ENCODE results near the gene CPEB3.
"Not testable (repeated sequence)": the region's sequence is repeated elsewhere in the genome, so short reads cannot be mapped to it uniquely, and the experiment has no call there.

The CPEB3 gene

DNA sequence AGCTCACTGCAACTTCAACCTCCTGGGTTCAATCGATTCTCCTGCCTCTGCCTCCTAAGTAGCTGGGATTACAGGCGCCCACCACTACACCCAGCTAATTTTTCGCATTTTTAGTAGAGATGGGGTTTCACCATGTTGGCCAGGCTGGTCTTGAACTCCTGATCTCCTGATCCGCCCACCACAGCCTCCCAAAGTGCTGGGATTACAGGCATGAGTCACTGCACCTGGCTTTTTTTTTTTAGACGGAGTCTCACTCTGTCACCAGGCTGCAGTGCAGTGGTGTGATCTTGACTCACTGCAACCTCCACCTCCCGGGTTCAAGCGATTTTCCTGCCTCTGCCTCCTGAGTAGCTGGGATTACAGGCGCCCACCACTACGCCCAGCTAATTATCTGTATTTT, 75.7 kb downstream of the CPEB3 start:
- not testable (repeated sequence) for DNase-seq (ENCODE audit: low read depth in 2 of 3, low spot score in 2 of 3)

GRCh38 chr10:92213049-92213448, 77.8 kb downstream of the CPEB3 start:
- no peak for DNase-seq (ENCODE audit: low read depth in 2 of 3, low spot score in 2 of 3)

GRCh38 chr10:92208736-92209135, 82.1 kb downstream of the CPEB3 start:
- DNase-seq (ENCODE audit: low read depth in 2 of 3, low spot score in 2 of 3) = no peak

DNA sequence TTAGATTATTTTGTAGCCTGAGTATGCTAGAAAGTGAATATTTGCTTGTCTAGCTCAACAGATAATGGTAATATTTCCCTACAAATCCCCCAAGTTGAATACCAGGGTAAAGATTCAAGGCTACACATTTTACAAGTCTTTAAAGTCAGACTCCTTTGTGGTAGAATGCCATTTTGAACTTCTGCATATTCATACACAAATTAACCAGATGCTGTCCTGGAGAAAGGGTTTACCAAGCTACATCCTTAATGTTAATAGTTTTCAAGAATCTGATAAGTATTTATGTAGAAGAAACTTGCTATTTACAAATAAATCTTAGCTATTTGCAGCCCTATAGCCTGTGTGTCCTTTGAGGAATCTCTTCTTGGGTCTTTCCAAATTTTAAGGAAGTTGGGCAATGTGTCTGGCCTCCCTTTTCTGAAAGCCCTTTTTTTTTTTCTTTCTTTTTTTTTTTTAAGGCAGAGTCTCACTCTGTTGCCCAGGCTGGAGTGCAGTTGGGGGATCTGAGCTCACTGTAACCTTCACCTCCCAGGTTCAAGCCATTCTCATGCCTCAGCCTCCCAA, 82.6 kb downstream of the CPEB3 start:
- DNase-seq (ENCODE audit: low read depth in 2 of 3, low spot score in 2 of 3) = no peak

DNA sequence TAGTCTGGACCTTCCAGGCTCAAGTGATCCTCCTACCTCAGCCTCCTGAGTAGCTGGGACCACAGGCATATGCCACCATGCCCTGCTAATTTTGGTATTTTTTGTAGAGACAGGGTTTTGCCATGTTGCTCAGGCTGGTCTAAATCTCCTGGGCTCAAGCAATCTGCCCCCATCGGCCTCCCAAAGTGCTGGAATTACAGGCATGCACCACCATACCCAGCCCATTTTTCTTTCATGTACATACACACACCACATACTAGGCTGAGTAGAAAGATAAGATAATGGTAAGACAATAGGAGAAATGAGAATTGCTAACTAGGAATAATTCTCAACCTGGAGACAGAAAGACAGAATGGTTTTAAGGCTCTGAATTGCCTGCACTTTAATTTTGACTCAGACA, 83.8 kb downstream of the CPEB3 start:
- no peak for DNase-seq (ENCODE audit: low read depth in 2 of 3, low spot score in 2 of 3)

DNA sequence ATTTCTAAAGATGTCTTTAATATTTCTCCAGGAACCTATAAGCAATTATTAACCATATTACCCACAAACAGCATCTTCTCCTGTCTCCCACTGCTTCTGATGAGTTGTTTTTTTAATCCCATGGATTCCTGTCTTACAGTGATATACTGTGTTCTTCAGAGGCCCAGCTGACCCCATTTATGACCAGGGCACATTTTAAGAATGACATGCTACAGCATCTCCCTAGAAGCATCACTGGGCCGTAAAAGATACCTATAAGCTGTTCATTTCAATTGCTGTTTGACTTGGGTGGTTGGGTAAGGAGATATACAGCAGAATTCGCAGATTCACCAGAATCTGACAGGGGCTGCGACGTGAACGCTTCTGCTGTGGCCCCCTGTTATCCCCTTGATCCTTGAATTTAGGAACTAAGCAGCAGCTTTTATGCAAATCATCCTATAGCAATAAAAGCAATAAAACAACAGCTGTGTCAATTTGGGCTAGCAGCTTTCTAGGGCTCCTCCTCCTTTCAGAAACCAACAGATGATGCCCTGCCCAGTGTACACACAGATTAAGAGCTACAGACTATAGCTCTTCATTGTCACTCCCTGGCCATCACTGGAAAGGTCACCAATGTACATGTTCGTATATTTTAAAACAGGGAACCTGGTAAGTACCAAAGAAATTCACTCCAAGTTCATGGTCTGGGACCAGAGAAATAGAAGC, 86.8 kb downstream of the CPEB3 start:
- no peak for DNase-seq (ENCODE audit: low read depth in 2 of 3, low spot score in 2 of 3)

- DNase-seq (ENCODE audit: low read depth in 2 of 3, low spot score in 2 of 3) = no peak
These were observed 88.3 kb downstream of the CPEB3 start for GRCh38 chr10:92202536-92202935.

GRCh38 chr10:92200564-92200963, 90.3 kb downstream of the CPEB3 start:
- no peak for DNase-seq (ENCODE audit: low read depth in 2 of 3, low spot score in 2 of 3)

DNA sequence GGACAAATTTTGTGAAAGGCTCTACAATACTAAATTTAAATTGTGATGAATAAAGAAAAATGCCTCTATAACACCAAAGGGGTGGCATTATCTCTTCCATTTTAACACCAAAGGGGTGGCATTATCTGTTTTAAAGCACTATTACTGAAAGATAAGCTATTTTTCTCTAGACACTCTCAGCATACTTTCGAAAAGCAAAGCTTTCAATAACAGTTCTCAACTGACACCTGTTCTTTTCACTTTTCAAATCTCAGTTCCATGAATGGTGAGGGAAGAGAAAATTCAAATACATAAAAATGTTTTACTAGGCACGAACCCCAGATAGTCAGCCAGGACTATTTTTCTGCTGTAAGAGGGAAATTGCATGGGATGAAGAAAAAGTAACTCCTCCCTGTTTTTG, 103.8 kb downstream of the CPEB3 start:
- DNase-seq (ENCODE audit: low read depth in 2 of 3, low spot score in 2 of 3) = no peak

DNA sequence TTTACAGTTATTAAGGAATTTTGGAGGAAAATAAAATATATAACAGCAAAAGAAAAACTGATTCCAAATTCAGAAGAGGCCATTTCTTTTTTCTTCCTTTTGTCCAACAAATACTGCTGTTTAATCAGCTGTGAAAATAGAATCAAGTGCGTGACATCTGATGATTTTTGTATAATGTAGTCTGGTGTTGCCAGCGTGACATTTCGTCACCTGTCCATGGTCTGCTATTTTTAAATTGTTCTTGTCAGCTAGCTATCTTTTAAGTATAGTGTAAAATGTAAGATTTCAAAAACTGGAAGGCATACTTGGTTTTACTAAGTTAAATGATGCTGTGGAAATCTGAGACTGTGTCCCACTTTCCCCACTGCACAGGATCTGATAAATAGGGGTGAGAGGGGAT, 105.9 kb downstream of the CPEB3 start:
- no peak for DNase-seq (ENCODE audit: low read depth in 2 of 3, low spot score in 2 of 3)

DNA sequence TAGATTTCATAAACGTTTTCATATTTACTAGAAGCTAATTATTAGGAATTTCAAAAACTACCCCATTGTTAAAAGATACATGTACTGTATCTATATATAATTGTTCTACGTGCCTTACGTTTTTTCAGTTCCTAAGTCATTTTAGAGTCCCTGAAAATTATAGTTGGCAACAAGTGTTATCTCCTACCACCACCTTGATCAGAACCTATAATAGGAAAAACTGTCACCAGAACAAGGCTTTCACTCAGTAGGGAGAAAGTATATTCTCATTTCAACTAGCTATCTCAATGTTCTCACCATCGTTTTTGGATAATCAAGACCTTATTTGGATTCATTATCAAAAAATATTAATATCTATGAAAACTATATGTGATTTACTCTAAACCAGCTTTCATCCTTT, 107.7 kb downstream of the CPEB3 start:
- no peak for DNase-seq (ENCODE audit: low read depth in 2 of 3, low spot score in 2 of 3)

DNA sequence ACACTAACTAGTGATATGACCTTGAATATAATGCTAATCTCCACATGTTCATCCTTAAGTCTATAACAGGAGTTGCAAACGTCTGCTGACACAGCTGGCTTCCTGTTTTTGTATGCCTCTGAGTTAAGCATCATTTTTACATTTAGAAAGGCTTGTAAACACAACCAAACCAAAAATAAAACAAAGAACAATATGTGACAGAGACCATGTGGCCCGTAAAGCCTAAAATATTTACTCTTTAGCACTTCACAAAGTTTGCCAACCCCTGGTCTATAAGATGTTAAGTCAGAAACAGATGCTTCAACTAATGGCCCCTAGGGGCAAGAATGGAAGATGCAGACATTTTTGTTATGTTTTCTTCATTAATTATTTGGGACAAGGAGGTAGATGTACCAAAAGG, 109.3 kb downstream of the CPEB3 start:
- DNase-seq (ENCODE audit: low read depth in 2 of 3, low spot score in 2 of 3) = no peak

DNA sequence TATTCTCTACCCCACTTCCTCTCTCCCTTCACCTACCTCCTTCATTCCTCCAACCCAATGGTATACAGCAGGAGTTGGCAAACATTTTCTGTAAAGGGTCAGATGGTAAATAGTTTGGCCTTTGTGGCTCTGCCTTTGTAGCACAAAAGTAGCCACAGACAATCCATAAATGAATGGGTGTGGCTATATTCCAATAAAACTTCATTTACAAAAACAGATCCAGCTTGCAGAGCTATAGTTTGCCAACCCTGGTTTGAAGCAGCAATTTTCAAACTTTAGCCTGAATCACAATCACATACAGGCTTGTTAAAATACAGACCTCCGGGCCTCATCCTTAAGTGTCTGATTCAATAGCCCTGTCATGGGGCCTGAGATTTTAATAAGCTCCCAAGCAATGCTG, 110.5 kb downstream of the CPEB3 start:
- no peak for DNase-seq (ENCODE audit: low read depth in 2 of 3, low spot score in 2 of 3)

GRCh38 chr10:92177546-92177945, 113.3 kb downstream of the CPEB3 start:
- DNase-seq (ENCODE audit: low read depth in 2 of 3, low spot score in 2 of 3) = no peak

GRCh38 chr10:92175164-92175563, 115.7 kb downstream of the CPEB3 start:
- no peak for DNase-seq (ENCODE audit: low read depth in 2 of 3, low spot score in 2 of 3)

DNA sequence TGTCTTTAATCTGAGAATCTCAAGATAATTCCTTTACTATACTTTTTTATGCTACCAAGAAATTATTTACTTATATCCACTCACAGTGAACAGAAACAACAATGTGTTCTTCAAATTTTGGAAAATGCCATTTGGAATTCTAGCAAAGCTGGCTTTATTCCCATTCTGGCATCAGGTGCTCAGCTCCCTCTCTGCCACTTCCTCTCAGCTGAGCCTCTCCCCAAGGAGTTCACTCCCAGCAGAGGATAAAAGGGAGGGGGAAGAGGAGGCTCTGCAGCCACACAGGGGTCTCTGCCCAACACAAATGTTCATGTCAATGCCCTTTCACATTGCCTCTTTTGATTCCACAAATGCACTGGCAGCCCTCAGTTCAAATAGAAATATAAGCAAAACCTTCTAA, 116.9 kb downstream of the CPEB3 start:
- DNase-seq (ENCODE audit: low read depth in 2 of 3, low spot score in 2 of 3) = no peak

- no peak for DNase-seq (ENCODE audit: low read depth in 2 of 3, low spot score in 2 of 3)
These were observed 126.7 kb downstream of the CPEB3 start for GRCh38 chr10:92164036-92164696.

DNA sequence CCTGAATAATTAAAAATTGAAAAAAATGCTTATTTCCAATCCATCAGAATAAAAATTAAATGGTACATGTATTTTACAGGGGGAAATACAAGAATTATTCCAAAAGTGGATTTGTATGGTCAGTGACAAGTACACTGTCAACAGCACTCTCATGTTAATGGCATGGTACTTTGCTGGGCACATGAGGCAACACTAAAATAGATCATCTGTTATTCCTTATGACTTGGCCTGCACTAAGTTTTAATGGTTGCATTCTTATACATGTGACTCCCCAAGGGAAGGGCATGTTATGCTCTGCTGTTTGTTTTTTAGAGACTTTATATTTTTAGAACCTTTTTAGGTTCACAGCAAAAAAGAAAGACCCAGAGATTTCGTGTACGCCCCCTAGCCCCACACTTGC, 128.3 kb downstream of the CPEB3 start:
- DNase-seq (ENCODE audit: low read depth in 2 of 3, low spot score in 2 of 3) = no peak

GRCh38 chr10:92156874-92157773, 133.8 kb downstream of the CPEB3 start:
- no peak for DNase-seq (ENCODE audit: low read depth in 2 of 3, low spot score in 2 of 3)

- DNase-seq (ENCODE audit: low read depth in 2 of 3, low spot score in 2 of 3) = no peak
These were observed 140.1 kb downstream of the CPEB3 start for GRCh38 chr10:92150823-92151222.

- DNase-seq (ENCODE audit: low read depth in 2 of 3, low spot score in 2 of 3) = no peak
These were observed 141.6 kb downstream of the CPEB3 start for GRCh38 chr10:92149261-92149660.

DNA sequence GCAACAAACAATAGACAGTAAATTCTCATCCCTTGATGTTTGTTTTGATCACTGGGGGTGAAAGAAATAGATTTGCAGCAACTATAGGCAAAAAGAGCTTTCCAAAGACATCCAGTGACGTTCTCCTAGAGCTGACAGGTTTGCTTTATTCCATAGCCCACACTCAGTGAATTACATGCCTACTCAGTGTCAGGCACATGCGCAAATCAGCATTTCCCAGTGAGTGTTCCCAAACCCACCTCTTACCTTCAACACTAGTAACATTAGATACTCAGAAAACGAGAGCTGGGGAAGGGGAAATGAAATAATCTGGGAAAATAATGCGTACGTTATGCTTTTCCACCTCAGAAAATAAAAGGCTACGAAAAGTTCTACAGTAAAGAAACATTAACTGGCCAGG, 144.1 kb downstream of the CPEB3 start:
- DNase-seq (ENCODE audit: low read depth in 2 of 3, low spot score in 2 of 3) = no peak
